Measurements from ENCODE around the gene ONECUT1. TPM values are rescaled to one million over a fixed set of nuclear protein-coding genes. Genes with fewer than 3 reads are reported as not detected.

The ONECUT1 gene
- total RNA-seq, 1 experiment from 2014 or later = not detected

GRCh38 chr15:52727815-52728214, 62.3 kb downstream of the ONECUT1 start:
- Histone ChIP-seq H3K9me3 (replicated peaks) (0 out of 2 replicates have a peak, but pooled peaks cover 4% of the 10 kb centered on the region), H3K4me1 (replicated peaks) (peaks cover 13% of the 10 kb centered on the region), H3K4me3 (no peak overlapping the region), H3K27me3 (replicated peaks) (no peaks in the 10 kb centered on the region), H3K36me3 (no peaks in the 10 kb centered on the region), H3K27ac (no peak overlapping the region)
- no peak for DNase-seq (ENCODE audit: low read depth in 1 of 2, low spot score in 2 of 2)

DNA sequence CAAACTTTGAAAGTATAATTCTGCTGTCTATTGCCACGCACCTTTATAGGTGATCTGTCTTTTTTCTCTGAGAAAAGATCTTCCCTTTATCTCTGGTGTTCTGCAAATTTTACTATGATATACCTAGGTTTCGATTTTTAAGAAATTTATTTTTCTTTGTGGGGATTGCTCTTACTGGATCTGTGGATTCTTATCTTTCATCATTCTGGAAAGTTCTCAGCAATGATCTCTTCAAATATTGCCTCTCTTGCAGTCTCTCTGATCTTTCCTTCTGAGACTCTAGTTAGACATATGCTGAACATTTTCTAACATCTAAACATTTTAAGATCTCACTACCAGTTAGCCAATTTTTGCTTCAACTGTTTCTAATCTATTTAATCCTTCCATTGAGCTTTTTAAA, 63.9 kb downstream of the ONECUT1 start:
- Histone ChIP-seq H3K27ac (no peak overlapping the region), H3K4me3 (no peak overlapping the region), H3K36me3 (no peaks in the 10 kb centered on the region), H3K4me1 (replicated peaks) (peaks cover 13% of the 10 kb centered on the region), H3K9me3 (replicated peaks) (0 out of 2 replicates have a peak, but pooled peaks cover 4% of the 10 kb centered on the region), H3K27me3 (replicated peaks) (no peaks in the 10 kb centered on the region)
- DNase-seq (ENCODE audit: low read depth in 1 of 2, low spot score in 2 of 2) = no peak

DNA sequence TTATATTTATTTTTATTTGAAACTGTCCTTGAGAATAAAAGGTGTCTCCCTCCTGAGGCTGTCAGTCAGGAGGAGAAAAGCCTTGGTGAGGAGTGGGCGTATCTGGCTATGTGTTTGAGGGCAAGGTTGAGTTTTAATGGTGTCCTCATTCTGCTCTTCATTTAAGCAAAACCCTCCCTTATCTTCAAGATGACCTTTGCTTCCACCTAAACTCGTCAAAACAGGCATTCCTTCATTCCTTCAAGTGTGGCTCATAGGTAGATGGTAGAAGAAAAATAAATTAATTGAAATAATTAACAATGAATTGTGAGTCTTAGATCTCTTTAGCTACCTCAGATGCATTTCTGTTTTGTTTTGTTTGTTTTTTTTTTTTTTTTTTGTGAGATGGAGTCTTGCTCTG, 71.6 kb downstream of the ONECUT1 start:
- Histone ChIP-seq H3K27ac (no peak overlapping the region), H3K36me3 (no peaks in the 10 kb centered on the region), H3K4me1 (replicated peaks) (no peaks in the 10 kb centered on the region), H3K9me3 (replicated peaks) (no peaks in the 10 kb centered on the region), H3K27me3 (replicated peaks) (no peaks in the 10 kb centered on the region), H3K4me3 (no peak overlapping the region)
- no peak for DNase-seq (ENCODE audit: low read depth in 1 of 2, low spot score in 2 of 2)

DNA sequence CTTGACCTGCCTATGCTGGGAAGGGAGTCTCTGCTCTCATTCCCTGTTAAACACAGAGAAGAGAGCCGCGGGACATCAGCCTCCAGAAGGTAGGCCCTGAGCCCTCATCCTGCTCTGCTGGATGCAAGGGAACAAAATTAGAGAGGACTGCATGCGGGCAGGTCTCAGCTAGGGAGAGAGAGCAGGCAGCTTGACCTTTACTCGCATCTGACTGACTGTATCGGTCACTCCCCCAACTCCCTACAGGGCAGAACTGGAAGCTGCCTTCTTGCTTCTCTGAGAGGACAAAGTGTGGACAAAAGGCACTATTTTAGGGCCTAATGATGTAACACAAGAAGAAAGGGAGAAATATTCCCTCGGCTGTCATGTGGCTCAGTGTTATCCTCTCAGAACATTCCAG, 72.2 kb downstream of the ONECUT1 start:
- Histone ChIP-seq H3K9me3 (replicated peaks) (no peaks in the 10 kb centered on the region), H3K27ac (no peak overlapping the region), H3K36me3 (no peaks in the 10 kb centered on the region), H3K4me3 (no peak overlapping the region), H3K4me1 (replicated peaks) (no peaks in the 10 kb centered on the region), H3K27me3 (replicated peaks) (no peaks in the 10 kb centered on the region)
- no peak for DNase-seq (ENCODE audit: low read depth in 1 of 2, low spot score in 2 of 2)

- DNase-seq (ENCODE audit: low read depth in 1 of 2, low spot score in 2 of 2) = no peak
- no peaks in the 10 kb centered on the region for H3K4me1 ChIP-seq (replicated peaks)
- H3K27me3 ChIP-seq (replicated peaks) = no peaks in the 10 kb centered on the region
- H3K9me3 ChIP-seq (replicated peaks) = no peaks in the 10 kb centered on the region
- H3K27ac ChIP-seq = no peak overlapping the region
- no peak overlapping the region for H3K4me3 ChIP-seq
- no peaks in the 10 kb centered on the region for H3K36me3 ChIP-seq
These were observed 72.7 kb downstream of the ONECUT1 start for GRCh38 chr15:52717481-52717880.

DNA sequence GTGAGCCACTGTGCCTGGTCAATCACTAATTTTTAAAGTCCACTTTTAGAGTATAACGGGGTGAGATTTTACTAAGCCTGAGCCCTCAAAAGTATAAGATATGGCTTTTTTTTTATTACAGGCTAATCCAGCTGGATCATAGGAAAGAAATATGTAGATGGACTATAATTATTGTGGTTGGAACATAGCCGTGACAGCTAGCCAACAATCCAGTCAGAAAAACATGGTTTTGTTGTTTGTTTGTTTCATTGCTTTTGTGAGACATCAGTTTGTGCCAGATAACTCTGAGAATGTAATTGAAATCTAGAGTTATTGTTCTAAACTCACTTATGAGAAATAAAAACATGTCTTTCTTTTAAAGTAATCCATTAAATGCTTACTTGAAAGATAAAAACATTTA, 73.6 kb downstream of the ONECUT1 start:
- no peak for DNase-seq (ENCODE audit: low read depth in 1 of 2, low spot score in 2 of 2)
- Histone ChIP-seq H3K4me3 (no peak overlapping the region), H3K9me3 (replicated peaks) (no peaks in the 10 kb centered on the region), H3K4me1 (replicated peaks) (no peaks in the 10 kb centered on the region), H3K27me3 (replicated peaks) (no peaks in the 10 kb centered on the region), H3K36me3 (no peaks in the 10 kb centered on the region), H3K27ac (no peak overlapping the region)

GRCh38 chr15:52715411-52715810, 74.7 kb downstream of the ONECUT1 start:
- no peak overlapping the region for H3K4me3 ChIP-seq
- H3K36me3 ChIP-seq = no peaks in the 10 kb centered on the region
- no peaks in the 10 kb centered on the region for H3K9me3 ChIP-seq (replicated peaks)
- DNase-seq (ENCODE audit: low read depth in 1 of 2, low spot score in 2 of 2) = no peak
- no peaks in the 10 kb centered on the region for H3K4me1 ChIP-seq (replicated peaks)
- no peaks in the 10 kb centered on the region for H3K27me3 ChIP-seq (replicated peaks)
- H3K27ac ChIP-seq = no peak overlapping the region

DNA sequence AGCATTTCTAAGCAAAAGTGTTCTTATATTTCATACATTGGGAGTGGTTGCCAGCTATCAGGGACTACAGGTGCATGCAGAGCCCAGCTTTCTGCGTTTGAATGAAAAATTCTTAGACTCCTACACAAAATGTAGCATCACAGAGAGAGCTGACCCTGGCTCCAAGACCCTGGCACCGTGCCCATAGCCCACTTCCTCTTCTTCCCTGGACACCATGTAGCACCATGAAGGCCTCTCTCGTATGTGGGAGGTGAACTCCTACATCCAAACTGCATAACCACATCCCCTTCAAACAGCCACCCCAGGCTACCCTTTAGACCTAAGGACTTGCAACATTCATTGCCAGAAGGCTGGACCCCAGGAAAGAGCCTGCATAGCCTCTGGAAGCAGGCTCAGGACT, 75.2 kb downstream of the ONECUT1 start:
- no peak for DNase-seq (ENCODE audit: low read depth in 1 of 2, low spot score in 2 of 2)
- H3K4me1 ChIP-seq (replicated peaks) = no peaks in the 10 kb centered on the region
- no peaks in the 10 kb centered on the region for H3K36me3 ChIP-seq

DNA sequence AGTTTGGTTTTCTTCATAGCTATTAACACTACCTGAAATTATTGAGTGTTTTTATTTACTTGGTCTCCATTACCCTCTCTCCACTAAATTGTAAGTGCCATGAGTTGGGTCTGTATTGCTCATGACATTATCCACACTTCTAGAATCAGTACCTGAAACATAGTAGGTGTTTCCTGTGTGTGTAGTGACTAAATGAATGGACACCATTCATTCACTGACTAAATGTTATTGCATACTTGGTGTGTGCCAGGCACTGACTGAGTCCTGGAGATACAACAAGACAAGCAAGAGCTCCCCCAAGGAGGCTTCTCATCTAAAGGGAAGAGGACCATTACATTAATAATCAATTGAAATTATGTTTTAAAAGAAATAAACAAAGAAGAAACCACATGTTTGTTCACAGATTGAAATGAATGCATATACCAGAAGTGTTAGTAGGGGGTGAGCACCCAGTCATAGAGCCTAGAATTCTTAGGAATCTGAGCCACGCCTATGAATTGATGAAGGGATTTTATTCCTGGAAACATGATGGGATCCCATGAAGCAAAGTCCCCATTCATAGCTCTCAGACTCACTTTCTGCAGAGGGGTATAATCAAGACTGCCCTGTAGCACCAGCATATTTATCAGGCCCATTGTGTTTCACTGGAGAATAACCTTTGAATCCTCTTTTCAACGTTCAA, 79.3 kb downstream of the ONECUT1 start:
- no peak overlapping the region for H3K27ac ChIP-seq
- no peaks in the 10 kb centered on the region for H3K36me3 ChIP-seq
- DNase-seq (ENCODE audit: low read depth in 1 of 2, low spot score in 2 of 2) = no peak
- no peaks in the 10 kb centered on the region for H3K4me1 ChIP-seq (replicated peaks)
- no peaks in the 10 kb centered on the region for H3K27me3 ChIP-seq (replicated peaks)
- no peak overlapping the region for H3K4me3 ChIP-seq
- H3K9me3 ChIP-seq (replicated peaks) = no peaks in the 10 kb centered on the region

More for the DNA sequence above, 75.2 kb downstream of the ONECUT1 start:
- H3K9me3 ChIP-seq (replicated peaks) = no peaks in the 10 kb centered on the region
- H3K4me3 ChIP-seq = no peak overlapping the region
- H3K27ac ChIP-seq = no peak overlapping the region
- no peaks in the 10 kb centered on the region for H3K27me3 ChIP-seq (replicated peaks)

GRCh38 chr15:52710050-52710707, 80.0 kb downstream of the ONECUT1 start:
- Histone ChIP-seq H3K4me3 (no peak overlapping the region), H3K27me3 (replicated peaks) (no peaks in the 10 kb centered on the region), H3K9me3 (replicated peaks) (no peaks in the 10 kb centered on the region), H3K36me3 (no peaks in the 10 kb centered on the region), H3K4me1 (replicated peaks) (no peaks in the 10 kb centered on the region), H3K27ac (no peak overlapping the region)
- no peak for DNase-seq (ENCODE audit: low read depth in 1 of 2, low spot score in 2 of 2)

GRCh38 chr15:52709187-52709981, 80.8 kb downstream of the ONECUT1 start:
- no peaks in the 10 kb centered on the region for H3K9me3 ChIP-seq (replicated peaks)
- DNase-seq (ENCODE audit: low read depth in 1 of 2, low spot score in 2 of 2) = no peak
- H3K27me3 ChIP-seq (replicated peaks) = no peaks in the 10 kb centered on the region
- no peak overlapping the region for H3K27ac ChIP-seq
- H3K4me3 ChIP-seq = no peak overlapping the region
- no peaks in the 10 kb centered on the region for H3K4me1 ChIP-seq (replicated peaks)
- H3K36me3 ChIP-seq = no peaks in the 10 kb centered on the region
